ENCODE results near the gene PAQR7. TPM values are rescaled to one million over a fixed set of nuclear protein-coding genes. Genes with fewer than 3 reads are reported as not detected.
A peak's percentile ranks its signal among the peaks of the same experiment; 100 is the strongest.

The PAQR7 gene
- total RNA-seq, 1 experiment from 2014 or later, result 3.2 TPM

GRCh38 chr1:25874209-25874608 lies 1.3 kb downstream of the PAQR7 start:
- DNase-seq (ENCODE audit: low read depth), result no peak

- peak; percentile 41 for DNase-seq (ENCODE audit: low read depth)
These were observed 2.4 kb downstream of the PAQR7 start for GRCh38 chr1:25873120-25873519.

GRCh38 chr1:25872713-25873112 lies 2.8 kb downstream of the PAQR7 start:
- DNase-seq (ENCODE audit: low read depth), result no peak

- DNase-seq (ENCODE audit: low read depth), result no peak
These were observed 3.6 kb downstream of the PAQR7 start for GRCh38 chr1:25871704-25872494.

GRCh38 chr1:25871086-25871703 lies 4.3 kb downstream of the PAQR7 start:
- DNase-seq (ENCODE audit: low read depth), result no peak

GRCh38 chr1:25870614-25871013 lies 4.9 kb downstream of the PAQR7 start:
- no peak for DNase-seq (ENCODE audit: low read depth)

GRCh38 chr1:25869909-25870606 lies 5.5 kb downstream of the PAQR7 start:
- no peak for DNase-seq (ENCODE audit: low read depth)

- DNase-seq (ENCODE audit: low read depth), result no peak
These were observed 8.1 kb downstream of the PAQR7 start for GRCh38 chr1:25867210-25867991.

- no peak for DNase-seq (ENCODE audit: low read depth)
These were observed 9.2 kb downstream of the PAQR7 start for GRCh38 chr1:25866288-25866687.

GRCh38 chr1:25864434-25864833 lies 11.1 kb downstream of the PAQR7 start:
- DNase-seq (ENCODE audit: low read depth), result no peak

GRCh38 chr1:25863486-25864262 lies 11.8 kb downstream of the PAQR7 start:
- no peak for DNase-seq (ENCODE audit: low read depth)

GRCh38 chr1:25862785-25863485 lies 12.6 kb downstream of the PAQR7 start:
- DNase-seq (ENCODE audit: low read depth), result no peak

- no peak for DNase-seq (ENCODE audit: low read depth)
These were observed 13.9 kb downstream of the PAQR7 start for GRCh38 chr1:25861316-25862286.

GRCh38 chr1:25858906-25859789 lies 16.4 kb downstream of the PAQR7 start, which contains the start of gene AUNIP:
AUNIP (minus strand) TSS chr1:25859457; CDS start chr1:25859357, 100 bp downstream.
- DNase-seq (ENCODE audit: low read depth), result peak; percentile 89

- DNase-seq (ENCODE audit: low read depth), result no peak
These were observed 17.0 kb downstream of the PAQR7 start for GRCh38 chr1:25858494-25858893.

GRCh38 chr1:25856856-25857255 lies 18.7 kb downstream of the PAQR7 start:
- DNase-seq (ENCODE audit: low read depth), result no peak

- no peak for DNase-seq (ENCODE audit: low read depth)
These were observed 21.0 kb downstream of the PAQR7 start for GRCh38 chr1:25854554-25854953.

- DNase-seq (ENCODE audit: low read depth), result peak; percentile 13
These were observed 27.0 kb downstream of the PAQR7 start for GRCh38 chr1:25848531-25848930.
